Measurements from ENCODE around the gene UBE2S.
"Not testable (repeated sequence)": the region's sequence is repeated elsewhere in the genome, so short reads cannot be mapped to it uniquely, and the experiment has no call there.

Gene UBE2S

GRCh38 chr19:55407550-55407799 lies at the start of gene UBE2S:
Gene UBE2S, minus strand, starts transcription at chr19:55407788. Its CDS starts 199 bp downstream, at chr19:55407589.
- not testable (repeated sequence) for DNase-seq

GRCh38 chr19:55456347-55456746 lies 48.8 kb upstream of the UBE2S start:
- no peak for DNase-seq

DNA sequence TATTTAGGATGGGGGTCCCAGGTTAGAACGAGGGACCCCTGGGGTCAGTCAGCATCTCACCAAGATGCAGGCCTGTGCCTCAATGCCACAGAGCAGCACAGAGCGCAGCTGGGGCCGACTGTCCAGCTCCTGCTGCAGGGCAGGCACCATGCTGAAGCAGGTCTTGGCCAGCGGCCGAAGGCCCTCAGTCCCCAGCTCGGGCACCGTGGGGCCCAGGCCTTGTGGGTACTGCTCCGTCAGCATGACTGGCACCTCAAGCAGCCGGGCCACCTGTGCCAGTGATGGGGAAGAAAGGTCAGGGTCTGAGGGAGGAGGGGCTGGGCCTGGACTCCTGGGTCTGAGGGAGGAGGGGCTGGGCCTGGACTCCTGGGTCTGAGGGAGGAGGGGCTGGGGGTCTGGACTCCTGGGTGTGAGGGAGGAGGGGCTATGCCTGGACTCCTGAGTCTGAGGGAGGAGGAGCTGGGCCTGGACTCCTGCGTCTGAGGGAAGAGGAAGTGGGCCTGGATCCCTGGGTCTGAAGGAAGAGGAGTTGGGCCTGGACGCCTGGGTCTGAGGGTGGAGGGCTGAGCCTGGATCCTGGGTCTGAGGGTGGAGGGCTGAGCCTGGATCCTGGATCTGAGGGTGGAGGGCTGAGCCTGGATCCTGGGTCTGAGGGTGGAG lies 48.1 kb upstream of the UBE2S start:
- DNase-seq = no peak

DNA sequence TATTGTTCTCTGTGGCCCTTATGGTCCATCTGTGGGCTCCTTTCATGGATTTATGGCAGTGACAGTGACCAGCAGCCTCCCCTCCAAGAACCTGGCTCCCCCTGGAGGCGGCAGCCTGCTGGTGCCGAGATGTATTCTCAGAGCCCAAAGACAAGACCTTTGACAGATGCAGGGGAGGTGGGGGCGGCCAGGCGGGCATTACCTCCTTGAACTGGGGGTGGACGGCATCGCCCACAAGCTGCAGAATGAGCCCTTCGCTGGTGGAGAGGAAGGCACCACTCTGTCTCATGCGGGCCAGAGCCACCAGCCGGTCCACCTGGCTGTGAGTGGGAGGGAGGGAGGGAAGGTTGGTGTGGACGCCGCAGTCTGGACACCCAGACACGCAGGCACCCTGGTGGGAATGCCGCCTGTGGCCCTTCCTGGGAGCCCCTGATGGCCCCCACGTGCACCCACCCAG lies 47.2 kb upstream of the UBE2S start:
- peak; percentile 42 to 59 for DNase-seq

DNA sequence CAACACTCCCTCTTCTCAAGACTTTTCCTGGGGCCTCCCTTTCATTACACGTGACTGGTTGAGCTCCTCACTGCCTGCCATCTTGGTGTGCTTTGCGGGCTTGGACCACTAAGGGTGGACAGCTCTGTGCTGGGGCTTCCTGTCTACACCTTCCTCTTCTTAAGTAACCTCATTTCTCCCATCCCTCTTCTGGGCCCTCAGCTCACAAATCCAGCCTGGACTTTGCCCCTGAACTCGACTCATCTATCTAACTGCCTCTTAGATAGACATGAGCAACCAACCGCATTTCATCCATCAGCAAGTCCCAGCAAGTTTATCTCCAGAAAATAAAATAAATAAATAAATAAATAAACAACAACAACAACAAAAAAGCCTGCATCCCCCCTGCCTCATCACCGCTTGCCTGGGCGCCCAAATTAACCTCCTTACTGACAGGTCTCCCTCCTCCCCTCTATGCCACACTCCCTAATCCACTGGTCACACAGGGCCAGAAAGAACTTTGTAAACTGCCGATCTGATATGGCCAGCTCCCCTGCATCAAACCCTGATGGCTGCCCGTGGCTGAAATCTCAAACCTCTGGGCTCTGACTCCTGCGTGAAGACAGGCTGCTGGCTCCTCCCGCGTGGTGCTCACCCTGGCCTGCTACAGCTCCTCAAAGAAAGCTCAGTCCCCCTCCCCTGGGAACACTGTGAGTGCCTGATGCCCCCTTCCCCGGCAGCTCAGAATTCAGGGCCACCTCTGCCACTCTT lies 46.1 kb upstream of the UBE2S start:
- DNase-seq = no peak

- peak; percentile 94 to 98 for DNase-seq
Observed at GRCh38 chr19:55452749-55453346, 45.3 kb upstream of the UBE2S start.

DNA sequence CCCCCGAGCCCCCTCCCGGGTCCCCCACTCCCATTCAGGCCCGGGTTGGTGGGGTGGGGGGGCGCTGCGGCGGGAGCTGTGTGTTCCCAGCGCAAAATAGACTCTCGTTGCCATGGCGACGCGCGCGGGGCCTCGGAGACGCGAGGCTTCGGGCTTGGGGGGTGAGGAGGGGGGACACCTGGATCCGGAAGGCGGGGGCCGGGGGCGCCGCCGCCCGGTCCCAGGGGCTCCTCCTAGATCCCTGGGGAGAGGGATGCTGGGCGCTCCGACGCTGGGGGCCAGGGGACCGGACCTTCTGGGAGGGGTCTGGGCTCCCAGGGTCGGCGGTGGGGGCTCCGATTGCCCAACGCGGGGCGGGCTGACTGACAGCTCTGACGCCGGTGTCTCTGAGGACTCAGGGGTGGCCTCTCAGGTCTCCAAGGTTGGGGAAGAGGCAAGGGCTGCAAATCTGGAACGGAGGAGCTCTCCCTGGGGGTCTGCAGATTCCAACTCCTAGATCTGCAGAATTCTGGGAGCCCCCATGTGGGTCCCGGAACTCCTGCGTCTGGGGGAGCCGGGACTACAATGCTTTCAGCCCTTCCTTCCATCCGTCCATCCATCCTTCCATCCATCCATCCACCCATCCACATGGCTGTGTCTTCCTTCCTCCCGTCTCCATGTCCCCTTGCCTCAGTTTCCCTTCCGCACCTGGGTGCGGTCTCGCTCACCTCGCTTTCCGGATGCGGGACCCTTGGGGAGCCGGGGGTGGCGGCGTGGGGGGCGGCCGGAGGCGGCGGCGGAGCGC lies 44.6 kb upstream of the UBE2S start:
- DNase-seq = peak in 1 of 2 experiments; percentile 54

- DNase-seq = no peak
Observed at GRCh38 chr19:55451163-55451964, 43.8 kb upstream of the UBE2S start.

DNA sequence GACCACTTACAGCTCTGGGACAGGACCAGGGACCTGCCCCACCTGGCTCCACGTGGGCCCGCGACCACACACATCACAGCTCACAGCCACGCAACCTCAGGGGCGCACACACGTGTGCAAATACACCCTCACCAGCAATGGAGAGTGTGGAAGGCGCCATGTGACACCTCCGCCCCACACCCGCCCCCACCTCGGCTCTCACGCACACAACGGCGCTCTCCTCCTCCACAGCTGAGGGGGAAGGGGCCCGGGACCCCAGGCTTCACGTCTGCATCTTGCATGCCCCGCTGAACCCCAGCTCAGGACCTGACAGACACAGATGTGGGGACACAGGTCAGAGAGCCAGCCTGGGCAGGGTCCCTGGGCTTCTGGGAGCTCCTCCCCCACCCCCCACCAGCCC lies 41.9 kb upstream of the UBE2S start:
- no peak for DNase-seq

DNA sequence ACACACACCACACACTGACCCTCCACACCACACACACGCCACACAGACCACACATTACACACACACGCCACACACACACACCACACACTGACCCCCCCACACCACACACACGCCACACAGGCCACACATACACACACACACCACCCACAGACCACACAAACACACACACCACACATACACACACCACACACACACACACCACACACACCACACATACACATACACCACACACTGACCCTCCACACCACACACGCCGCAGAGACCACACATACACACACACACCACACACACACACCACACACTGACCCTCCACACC lies 40.5 kb upstream of the UBE2S start:
- DNase-seq = not testable (repeated sequence)

- DNase-seq = peak; percentile 39 to 55
Observed at GRCh38 chr19:55447421-55448174, 40.0 kb upstream of the UBE2S start.

DNA sequence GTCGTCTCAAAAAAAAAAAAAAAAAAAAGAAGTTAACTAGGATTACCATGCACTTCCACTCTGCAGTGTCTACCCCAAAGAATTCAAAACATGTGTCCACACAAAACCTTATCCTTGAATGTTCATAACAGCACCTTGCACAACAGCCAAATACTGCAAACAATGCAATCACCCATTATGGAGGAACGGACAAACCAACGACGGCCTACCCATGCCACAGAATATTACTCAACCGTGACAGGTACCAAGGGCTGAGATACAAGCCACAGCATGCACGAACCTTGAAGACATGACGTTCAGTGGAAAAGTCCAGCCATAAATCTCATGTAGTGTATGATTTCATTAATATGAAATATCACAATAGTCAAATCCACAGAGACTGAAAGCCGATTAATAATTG lies 38.5 kb upstream of the UBE2S start:
- DNase-seq = no peak

- no peak for DNase-seq
Observed at GRCh38 chr19:55444646-55445045, 37.1 kb upstream of the UBE2S start.

GRCh38 chr19:55443824-55444480 lies 36.4 kb upstream of the UBE2S start:
- no peak for DNase-seq

GRCh38 chr19:55443045-55443823 lies 35.6 kb upstream of the UBE2S start, which contains the start of gene SHISA7:
Gene SHISA7, minus strand, starts transcription at chr19:55443300. Its CDS starts 437 bp downstream, at chr19:55442863.
- DNase-seq = no peak

DNA sequence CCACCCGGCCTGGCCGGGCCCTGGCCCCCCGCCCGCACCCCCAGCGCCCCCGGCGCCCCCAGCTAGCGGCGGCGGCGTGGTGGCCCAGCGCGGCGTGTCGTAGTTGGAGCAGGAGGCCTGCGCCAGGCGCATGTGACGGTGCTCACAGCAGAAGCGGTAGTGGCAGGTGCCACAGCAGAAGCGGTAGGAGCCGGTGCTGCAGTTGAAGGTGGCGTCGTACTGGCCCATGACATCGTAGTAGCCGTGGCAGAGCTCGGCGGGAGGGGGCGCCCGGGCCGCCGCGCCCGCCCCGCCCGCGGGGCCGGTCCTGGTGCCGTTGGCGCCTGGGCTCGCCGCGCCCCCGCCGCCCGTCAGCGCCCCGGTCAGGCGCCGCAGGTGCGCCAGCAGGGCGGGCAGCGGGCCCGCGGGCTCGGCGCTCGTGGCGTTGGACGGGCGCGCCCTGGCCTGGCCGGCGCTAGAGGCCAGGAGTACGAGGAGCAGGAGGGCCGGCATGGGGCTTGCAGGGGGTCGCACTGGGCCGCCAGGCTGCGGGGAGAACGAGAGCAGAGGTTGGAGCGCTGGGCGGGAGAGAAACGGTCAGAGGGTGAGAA lies 34.9 kb upstream of the UBE2S start:
- DNase-seq = peak in 1 of 2 experiments; percentile 50

DNA sequence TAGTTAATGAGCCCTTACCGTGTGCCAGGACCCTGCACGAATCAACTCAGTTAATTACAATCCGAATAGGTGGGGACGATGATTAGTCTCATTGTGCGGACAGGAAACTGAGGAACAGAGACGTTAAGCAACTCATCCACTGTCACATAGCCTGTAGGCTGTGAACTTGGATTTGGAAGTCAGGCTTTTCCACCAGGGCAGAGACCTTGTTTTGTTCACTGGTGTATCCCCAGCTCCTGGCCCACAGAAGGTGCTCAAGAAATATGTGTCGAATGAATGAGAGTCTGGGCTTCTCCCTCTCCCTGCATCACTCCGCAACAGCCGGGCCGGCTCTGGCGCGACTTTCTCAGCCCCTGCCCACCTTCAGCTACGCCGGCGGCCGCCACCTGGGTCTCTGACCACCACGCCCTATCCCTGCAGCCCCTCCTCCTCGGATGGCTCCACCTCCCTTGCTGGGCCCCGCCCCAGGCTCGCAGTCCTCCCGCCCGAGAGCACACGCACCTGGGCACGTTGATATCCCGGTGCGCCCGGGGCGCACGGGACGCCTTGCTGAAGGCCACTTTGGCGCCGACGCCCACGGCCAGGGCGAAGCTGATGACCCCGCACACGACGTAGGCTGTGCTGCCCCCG lies 34.2 kb upstream of the UBE2S start:
- peak in 1 of 2 experiments; percentile 33 for DNase-seq

DNA sequence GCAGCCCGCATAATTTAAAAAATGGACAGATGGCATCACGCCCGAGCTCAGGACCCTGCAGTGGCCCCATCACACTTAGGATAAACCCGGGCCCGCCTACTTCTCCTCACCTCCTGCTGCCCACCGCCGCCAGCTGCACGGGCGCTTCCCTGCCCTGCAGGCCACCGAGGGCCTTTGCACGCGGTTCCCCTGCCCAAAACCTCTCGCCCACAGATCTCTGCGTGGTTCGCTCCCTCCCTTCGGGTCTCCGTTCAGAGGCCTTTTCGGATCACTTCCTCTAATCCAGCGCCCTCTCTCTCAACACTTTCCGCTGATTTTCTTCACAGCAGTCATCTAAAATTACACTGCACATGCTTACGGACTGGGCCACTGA lies 33.7 kb upstream of the UBE2S start:
- DNase-seq = no peak

- no peak for DNase-seq
Observed at GRCh38 chr19:55440411-55441105, 33.0 kb upstream of the UBE2S start.

Measured in NCI-H1930 (cell line).